ENCODE results near the gene C6orf120. TPM values are rescaled to one million over a fixed set of nuclear protein-coding genes. Genes with fewer than 3 reads are reported as not detected.

Gene C6orf120
- total RNA-seq, 4 donors from 2014 or later, result 14.8 to 29.0 (median 21.7) TPM

- H3K36me3 ChIP-seq, result peaks cover 17 to 58% (median 19%) of the 10 kb centered on the region in 3 donors
- peaks cover 5 to 17% (median 5%) of the 10 kb centered on the region in 3 donors for H3K4me1 ChIP-seq
- no peak overlapping the region for H3K4me3 ChIP-seq
- no peak for DNase-seq
- no peak for TF ChIP-seq POLR2A (IDR thresholded peaks at IDR 0.05)
- no peak for TF ChIP-seq CTCF (IDR thresholded peaks at IDR 0.05)
- intact Hi-C loops (cut with DNase I), result no loop called here
- H3K27ac ChIP-seq, result no peak overlapping the region
- H3K9me3 ChIP-seq, result no peaks in the 10 kb centered on the region
- H3K27me3 ChIP-seq, result no peaks in the 10 kb centered on the region
- WGBS, 2 donors, result 91 to 93% methylated on average over 21 to 22 of the region's 23 CpGs
These were observed 45.2 kb upstream of the C6orf120 start for GRCh38 chr6:169656546-169657283.

GRCh38 chr6:169657284-169657610 is 44.7 kb upstream of the C6orf120 start:
- H3K9me3 ChIP-seq, result no peaks in the 10 kb centered on the region
- DNase-seq, result no peak
- H3K27me3 ChIP-seq, result no peaks in the 10 kb centered on the region
- intact Hi-C loops (cut with DNase I), result no loop called here
- H3K27ac ChIP-seq, result no peak overlapping the region
- peaks cover 5 to 17% (median 5%) of the 10 kb centered on the region in 3 donors for H3K4me1 ChIP-seq
- peaks cover 17 to 62% (median 19%) of the 10 kb centered on the region in 3 donors for H3K36me3 ChIP-seq
- 94 to 100% methylated on average over 3 to 8 of the region's 13 CpGs for WGBS, 2 donors
- TF ChIP-seq POLR2A (IDR thresholded peaks at IDR 0.05) (no peak), CTCF (IDR thresholded peaks at IDR 0.05) (no peak)
- H3K4me3 ChIP-seq, result no peak overlapping the region

DNA sequence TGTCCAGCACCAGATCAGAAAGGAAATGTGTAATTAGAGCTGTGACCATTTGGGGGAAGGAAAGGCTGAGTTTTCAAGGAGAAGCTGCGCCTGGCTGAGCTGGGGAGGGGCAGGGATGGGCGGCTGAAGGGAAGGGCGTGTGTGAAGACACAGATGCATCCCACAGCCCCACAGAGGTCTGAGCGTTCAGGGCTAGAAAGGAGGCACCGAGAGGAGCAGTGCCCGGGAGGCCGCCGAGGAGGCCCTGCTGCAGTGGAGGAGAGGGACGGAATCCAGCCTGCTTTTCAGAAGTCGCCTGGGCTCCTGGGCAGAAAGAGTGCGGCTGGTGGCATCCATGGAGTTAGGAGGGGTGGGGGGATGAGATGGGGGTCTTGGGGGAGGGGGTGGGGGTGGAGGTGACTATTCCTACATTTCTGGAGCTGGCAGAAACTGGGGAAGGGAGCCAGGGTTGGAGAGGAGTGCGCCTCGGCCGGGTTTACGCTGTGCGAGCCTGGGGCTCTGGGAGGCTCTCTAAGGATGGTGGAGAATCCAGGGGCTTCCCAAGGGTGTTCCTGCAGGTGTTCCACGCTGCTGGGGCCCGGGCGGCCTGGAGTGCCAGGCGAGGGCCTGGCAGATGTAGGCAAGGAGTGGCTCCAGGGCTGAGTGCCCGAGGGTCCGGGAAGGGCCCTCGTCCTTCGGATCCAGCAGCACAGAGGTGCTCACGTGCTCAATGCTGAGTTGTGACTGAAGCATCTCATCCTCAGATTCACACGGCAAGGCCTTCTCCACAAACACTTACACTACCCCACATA is 41.9 kb upstream of the C6orf120 start:
- no peak for DNase-seq
- 88 to 100% methylated on average over 3 to 23 of the region's 26 CpGs for WGBS, 2 donors
- H3K4me1 ChIP-seq, result peaks cover 5 to 10% (median 5%) of the 10 kb centered on the region in 3 donors
- H3K27ac ChIP-seq, result no peak overlapping the region
- H3K36me3 ChIP-seq, result peaks cover 19 to 90% (median 29%) of the 10 kb centered on the region in 3 donors
- no peaks in the 10 kb centered on the region for H3K27me3 ChIP-seq
- no peaks in the 10 kb centered on the region for H3K9me3 ChIP-seq
- TF ChIP-seq POLR2A (IDR thresholded peaks at IDR 0.05) (no peak), CTCF (IDR thresholded peaks at IDR 0.05) (no peak)
- intact Hi-C loops (cut with DNase I), result no loop called here
- H3K4me3 ChIP-seq, result no peak overlapping the region

DNA sequence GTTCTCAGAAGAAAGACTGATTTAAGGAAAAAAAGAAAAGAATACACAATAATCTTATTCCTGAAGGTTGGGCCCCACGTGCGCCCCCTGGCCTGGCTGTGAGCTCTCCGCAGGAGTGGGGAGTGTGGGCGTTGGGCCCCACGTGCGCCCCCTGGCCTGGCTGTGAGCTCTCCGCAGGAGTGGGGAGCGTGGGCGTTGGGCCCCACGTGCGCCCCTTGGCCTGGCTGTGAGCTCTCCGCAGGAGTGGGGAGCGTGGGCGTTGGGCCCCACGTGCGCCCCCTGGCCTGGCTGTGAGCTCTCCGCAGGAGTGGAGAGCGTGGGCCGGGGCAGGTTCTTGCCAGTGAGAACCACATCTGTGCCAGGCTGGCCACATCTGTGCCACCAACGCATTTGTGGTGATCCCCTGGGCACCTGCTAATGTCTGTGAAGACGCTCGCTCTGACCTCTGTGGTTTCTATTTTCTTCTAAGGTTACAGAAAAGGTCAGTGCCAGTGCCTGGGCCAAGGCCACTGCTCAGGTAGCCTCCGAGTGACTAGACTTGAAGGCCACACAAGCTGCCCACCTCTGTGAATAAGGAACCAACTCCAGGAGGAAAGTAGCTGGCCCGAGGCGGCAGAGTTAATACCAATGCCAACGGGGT is 41.1 kb upstream of the C6orf120 start:
- peaks cover 19 to 94% (median 29%) of the 10 kb centered on the region in 3 donors for H3K36me3 ChIP-seq
- no peaks in the 10 kb centered on the region for H3K27me3 ChIP-seq
- H3K27ac ChIP-seq, result no peak overlapping the region
- H3K4me1 ChIP-seq, result peaks cover 0 to 9% (median 0%) of the 10 kb centered on the region in 3 donors
- no peak overlapping the region for H3K4me3 ChIP-seq
- DNase-seq, result no peak
- intact Hi-C loops (cut with DNase I), result no loop called here
- 85 to 87% methylated on average over 5 to 9 of the region's 26 CpGs for WGBS, 2 donors
- H3K9me3 ChIP-seq, result no peaks in the 10 kb centered on the region
- no peak for TF ChIP-seq POLR2A (IDR thresholded peaks at IDR 0.05)
- no peak for TF ChIP-seq CTCF (IDR thresholded peaks at IDR 0.05)

DNA sequence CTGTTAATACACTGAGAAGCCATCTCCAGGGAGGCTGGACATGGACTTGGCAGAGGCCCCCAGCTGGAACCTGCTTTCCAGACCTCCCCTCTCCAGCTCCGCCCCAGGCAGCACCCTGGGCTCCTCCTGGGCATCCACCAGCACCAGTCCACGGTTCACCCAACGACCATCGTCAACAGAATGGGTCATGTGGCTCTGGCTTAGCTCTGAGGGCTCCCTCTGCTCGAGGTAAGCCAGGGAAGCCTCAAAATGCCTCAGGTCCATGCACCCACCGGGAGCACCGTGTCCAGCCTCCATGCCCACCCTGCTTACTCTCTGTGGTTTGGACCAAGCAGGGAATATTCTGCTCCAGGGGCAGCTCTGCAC is 40.6 kb upstream of the C6orf120 start:
- Histone ChIP-seq H3K9me3 (no peaks in the 10 kb centered on the region), H3K27me3 (no peaks in the 10 kb centered on the region), H3K4me1 (peaks cover 0 to 8% (median 0%) of the 10 kb centered on the region in 3 donors), H3K27ac (no peak overlapping the region), H3K4me3 (no peak overlapping the region), H3K36me3 (peaks cover 19 to 95% (median 30%) of the 10 kb centered on the region in 3 donors)
- 100% methylated on average over 2 of the region's 7 CpGs; no CpG with 5 or more reads in 1 of the 2 donors for WGBS, 2 donors
- no peak for DNase-seq
- intact Hi-C loops (cut with DNase I), result no loop called here
- no peak for TF ChIP-seq CTCF (IDR thresholded peaks at IDR 0.05)
- TF ChIP-seq POLR2A (IDR thresholded peaks at IDR 0.05), result no peak
